Thymus (tissue), 11 donors: ENCODE data around the gene HAVCR2. TPM values are rescaled to one million over a fixed set of nuclear protein-coding genes. Genes with fewer than 3 reads are reported as not detected.

Source experiments
- DNase-seq, 9 donors: peaks; one replicate each; pipeline ENCODE4 v3.0.0-alpha.2; 2013; ENCODE audit warnings: low spot score in 9 of 9, low read depth in 6 of 9, missing footprints in 1 of 9
- H3K27ac ChIP-seq, 2 donors: one replicate each; pipeline ENCODE4 v1.5.1; 2013; ENCODE audit warnings: control low read depth in 1 of 2, low read depth in 1 of 2, low read length in 1 of 2, mild to moderate bottlenecking in 1 of 2, moderate library complexity in 1 of 2
- H3K27me3 ChIP-seq, 2 donors: one replicate each; pipeline ENCODE4 v1.5.1; 2013; ENCODE audit warnings: low read length in 1 of 2; ENCODE audit not compliant: control insufficient read depth in 2 of 2, insufficient read depth in 1 of 2
- H3K36me3 ChIP-seq, 2 donors: one replicate each; pipeline ENCODE4 v1.5.1; 2013; ENCODE audit warnings: low read length in 1 of 2, mild to moderate bottlenecking in 1 of 2, moderate library complexity in 1 of 2; ENCODE audit not compliant: control insufficient read depth in 2 of 2, insufficient read depth in 2 of 2
- H3K4me1 ChIP-seq, 2 donors: one replicate each; pipeline ENCODE4 v1.5.1; 2013; ENCODE audit warnings: low read length in 2 of 2; ENCODE audit not compliant: control insufficient read depth in 2 of 2, insufficient read depth in 2 of 2
- H3K4me3 ChIP-seq, 2 donors: one replicate each; pipeline ENCODE4 v1.5.1; 2013; ENCODE audit warnings: low read length in 2 of 2, control low read depth in 1 of 2, mild to moderate bottlenecking in 1 of 2
- H3K9me3 ChIP-seq, 2 donors: one replicate each; pipeline ENCODE4 v1.5.1; 2013; ENCODE audit warnings: low read length in 1 of 2, mild to moderate bottlenecking in 1 of 2; ENCODE audit not compliant: control insufficient read depth in 2 of 2, insufficient read depth in 1 of 2
- WGBS: extraction: QIAGEN DNeasy Blood & Tissue Kit; methylation state at CpG from one replicate; pipeline ENCODE4 v1.1.7; 2013; 5-methylcytosine and 5-hydroxymethylcytosine counted together
- polyA plus RNA-seq: library from polyadenylated mRNA; stranded (reverse); fragments of 200-250 nt; gene quantifications from one replicate; pipeline ENCODE4 v1.2.3, GENCODE V29; 2013
- total RNA-seq: library from RNA; stranded (reverse); fragments of 120-200 nt; gene quantifications from one replicate; pipeline ENCODE4 v1.2.4, GENCODE V29; 2013
- donor health status: healthy.

The HAVCR2 gene
- total and polyA plus RNA-seq, 2 donors, result 14.5 to 21.5 TPM

- no peak overlapping the region for H3K27ac ChIP-seq
- no peaks in the 10 kb centered on the region for H3K27me3 ChIP-seq
- 94% methylated on average over 3 of the region's 3 CpGs for WGBS
- no peaks in the 10 kb centered on the region for H3K4me1 ChIP-seq
- H3K9me3 ChIP-seq, result no peaks in the 10 kb centered on the region
- H3K36me3 ChIP-seq, result no peaks in the 10 kb centered on the region
- no peak for DNase-seq
- no peak overlapping the region for H3K4me3 ChIP-seq
These were observed 38.9 kb downstream of the HAVCR2 start for GRCh38 chr5:157069949-157070348.

GRCh38 chr5:157068785-157069184, 40.1 kb downstream of the HAVCR2 start:
- no peak overlapping the region for H3K27ac ChIP-seq
- H3K36me3 ChIP-seq, result no peaks in the 10 kb centered on the region
- no peaks in the 10 kb centered on the region for H3K27me3 ChIP-seq
- no peaks in the 10 kb centered on the region for H3K4me1 ChIP-seq
- no peak overlapping the region for H3K4me3 ChIP-seq
- no peak for DNase-seq
- no peaks in the 10 kb centered on the region for H3K9me3 ChIP-seq
- 95% methylated on average over 5 of the region's 5 CpGs for WGBS

GRCh38 chr5:157068339-157068738, 40.5 kb downstream of the HAVCR2 start:
- no peak overlapping the region for H3K4me3 ChIP-seq
- no peaks in the 10 kb centered on the region for H3K36me3 ChIP-seq
- H3K27ac ChIP-seq, result no peak overlapping the region
- 97% methylated on average over 5 of the region's 5 CpGs for WGBS
- DNase-seq, result no peak
- no peaks in the 10 kb centered on the region for H3K4me1 ChIP-seq
- H3K9me3 ChIP-seq, result no peaks in the 10 kb centered on the region
- H3K27me3 ChIP-seq, result no peaks in the 10 kb centered on the region

GRCh38 chr5:157067005-157067404, 41.8 kb downstream of the HAVCR2 start:
- Histone ChIP-seq H3K36me3 (no peaks in the 10 kb centered on the region), H3K4me3 (no peak overlapping the region), H3K4me1 (no peaks in the 10 kb centered on the region), H3K9me3 (no peaks in the 10 kb centered on the region), H3K27ac (no peak overlapping the region), H3K27me3 (no peaks in the 10 kb centered on the region)
- 71% methylated on average over 2 of the region's 2 CpGs for whole genome bisulfite sequencing
- no peak for DNase-seq

GRCh38 chr5:157066080-157066479, 42.8 kb downstream of the HAVCR2 start:
- DNase-seq, result no peak
- H3K9me3 ChIP-seq, result no peaks in the 10 kb centered on the region
- no peaks in the 10 kb centered on the region for H3K36me3 ChIP-seq
- H3K27ac ChIP-seq, result no peak overlapping the region
- H3K4me3 ChIP-seq, result no peak overlapping the region
- no peaks in the 10 kb centered on the region for H3K4me1 ChIP-seq
- no peaks in the 10 kb centered on the region for H3K27me3 ChIP-seq
- WGBS, result 97% methylated on average over 2 of the region's 2 CpGs

- no peak overlapping the region for H3K4me3 ChIP-seq
- no peaks in the 10 kb centered on the region for H3K9me3 ChIP-seq
- H3K4me1 ChIP-seq, result no peaks in the 10 kb centered on the region
- no peak for DNase-seq
- H3K27me3 ChIP-seq, result no peaks in the 10 kb centered on the region
- no peak overlapping the region for H3K27ac ChIP-seq
- 96% methylated on average over 4 of the region's 4 CpGs for WGBS
- no peaks in the 10 kb centered on the region for H3K36me3 ChIP-seq
These were observed 44.9 kb downstream of the HAVCR2 start for GRCh38 chr5:157063776-157064430.

- Histone ChIP-seq H3K27ac (no peak overlapping the region), H3K4me1 (no peaks in the 10 kb centered on the region), H3K4me3 (no peak overlapping the region), H3K36me3 (no peaks in the 10 kb centered on the region), H3K27me3 (no peaks in the 10 kb centered on the region), H3K9me3 (no peaks in the 10 kb centered on the region)
- DNase-seq, result no peak
- 97% methylated on average over 3 of the region's 3 CpGs for WGBS
These were observed 49.0 kb downstream of the HAVCR2 start for GRCh38 chr5:157059891-157060290.

GRCh38 chr5:157059093-157059539, 49.7 kb downstream of the HAVCR2 start, which contains the start of gene HAVCR1:
Gene HAVCR1 (minus strand): TSS chr5:157059116. CDS start chr5:157057943, 1,173 bp downstream.
- no peaks in the 10 kb centered on the region for H3K27me3 ChIP-seq
- no peaks in the 10 kb centered on the region for H3K4me1 ChIP-seq
- no peaks in the 10 kb centered on the region for H3K36me3 ChIP-seq
- 94% methylated on average over 9 of the region's 9 CpGs for WGBS
- no peak for DNase-seq
- no peak within 1 kb of the TSS for H3K4me3 ChIP-seq
- no peaks in the 10 kb centered on the region for H3K9me3 ChIP-seq
- no peak within 1 kb of the TSS for H3K27ac ChIP-seq

- no peaks in the 10 kb centered on the region for H3K9me3 ChIP-seq
- no peak for DNase-seq
- no peaks in the 10 kb centered on the region for H3K4me1 ChIP-seq
- H3K36me3 ChIP-seq, result no peaks in the 10 kb centered on the region
- no peaks in the 10 kb centered on the region for H3K27me3 ChIP-seq
- H3K27ac ChIP-seq, result no peak overlapping the region
- no peak overlapping the region for H3K4me3 ChIP-seq
- 95% methylated on average over 11 of the region's 11 CpGs for WGBS
These were observed 51.1 kb downstream of the HAVCR2 start for GRCh38 chr5:157057459-157058370.
